ENCODE results near the gene NPHS2.

- TF ChIP-seq POLR2A (IDR thresholded peaks at IDR 0.05) (no peak), CTCF (IDR thresholded peaks at IDR 0.05) (no peak), POLR2AphosphoS5 (IDR thresholded peaks at IDR 0.05) (no peak), EP300 (IDR thresholded peaks at IDR 0.05) (no peak)
Measured at GRCh38 chr1:179583771-179584320, 8.1 kb upstream of the NPHS2 start.

All from stomach (tissue), 4 donors.